Gastrocnemius medialis (tissue), 4 donors: Measurements from ENCODE around the gene SYNM. TPM values are rescaled to one million over a fixed set of nuclear protein-coding genes. Genes with fewer than 3 reads are reported as not detected.
"Not testable (repeated sequence)": the region's sequence is repeated elsewhere in the genome, so short reads cannot be mapped to it uniquely, and the experiment has no call there.

ENCODE experiments used
- ATAC-seq, 2 donors: fragments of 150-250 bp; one replicate each; pipeline ENCODE4 v1.9.1; 2016
- DNase-seq, 2 donors: peaks; one replicate each; pipeline ENCODE4 v3.0.0-alpha.2; 2019
- H3K27ac ChIP-seq, 4 donors: fragments of 200-600 bp; sonication (generic); 1 replicate in 1 of 4; 2 replicates in 3 of 4; pipeline ENCODE4 v1.5.1; 2016 to 2018; ENCODE audit warnings: mild to moderate bottlenecking in 2 of 4, moderate library complexity in 1 of 4
- H3K27me3 ChIP-seq, 3 donors: fragments of 200-600 bp; sonication (generic) in 2 of 3; 1 replicate in 1 of 3; 2 replicates in 2 of 3; pipeline versions ENCODE4 v1.5.1 to v1.6.0; 2016 to 2019; ENCODE audit warnings: mild to moderate bottlenecking in 1 of 3, moderate library complexity in 1 of 3
- H3K36me3 ChIP-seq, 2 donors: fragments of 200-600 bp; sonication (generic) in 1 of 2; one replicate each; pipeline ENCODE4 v1.5.1; 2017 to 2018
- H3K4me1 ChIP-seq, 2 donors: fragments of 200-600 bp; sonication (generic) in 1 of 2; one replicate each; pipeline ENCODE4 v1.5.1; 2016 to 2017; ENCODE audit warnings: mild to moderate bottlenecking in 2 of 2
- H3K4me3 ChIP-seq, 4 donors: fragments of 200-600 bp; sonication (generic) in 3 of 4; 1 replicate in 1 of 4; 2 replicates in 3 of 4; pipeline ENCODE4 v1.5.1; 2016 to 2019; ENCODE audit warnings: mild to moderate bottlenecking in 2 of 4
- H3K9me3 ChIP-seq, 3 donors: fragments of 200-600 bp; sonication (generic) in 2 of 3; 1 replicate in 1 of 3; 2 replicates in 2 of 3; pipeline ENCODE4 v1.5.1; 2016 to 2019
- POLR2A ChIP-seq, 2 donors: fragments of 450-650 bp; IDR thresholded peaks; one replicate each; pipeline ENCODE4 v1.6.1; 2017; ENCODE audit warnings: antibody characterized with exemption in 2 of 2, mild to moderate bottlenecking in 2 of 2, moderate library complexity in 2 of 2
- in situ Hi-C, 4 donors: fragments of 200-750 bp; cut with MboI; loops; one replicate each; pipeline versions ENCODE4 v1.15.0 to v1.8.0; 2017; ENCODE audit warnings: low sequenced_read_pairs in 4 of 4
- intact Hi-C: fragments of 100-400 bp; cut with DNase I; formaldehyde crosslinking; loops from one replicate; pipeline ENCODE4 v1.15.1; 2023; ENCODE audit warnings: low total_unique reads
- total RNA-seq, 4 donors: library from RNA; depleted of rRNA; stranded (reverse); fragments of >200 nt; gene quantifications; one replicate each; pipeline versions ENCODE4 v1.1.0 to v1.2.3, GENCODE V29; 2016
- TF ChIP-seq, protein P1 (sequence below), 5 experiments: fragments of 450-650 bp in 3 of 5; fragments of 200-600 bp in 2 of 5; sonication (generic) in 2 of 5; IDR thresholded peaks in 4 of 5; conservative IDR thresholded peaks in 1 of 5; 1 replicate in 4 of 5; 2 replicates in 1 of 5; pipeline ENCODE4 v1.5.1; 2016 to 2019; ENCODE audit warnings: antibody characterized with exemption in 5 of 5, mild to moderate bottlenecking in 3 of 5, moderate library complexity in 3 of 5

The SYNM gene
- total RNA-seq, 4 donors from 2014 or later = 200 to 308 (median 266) TPM

DNA sequence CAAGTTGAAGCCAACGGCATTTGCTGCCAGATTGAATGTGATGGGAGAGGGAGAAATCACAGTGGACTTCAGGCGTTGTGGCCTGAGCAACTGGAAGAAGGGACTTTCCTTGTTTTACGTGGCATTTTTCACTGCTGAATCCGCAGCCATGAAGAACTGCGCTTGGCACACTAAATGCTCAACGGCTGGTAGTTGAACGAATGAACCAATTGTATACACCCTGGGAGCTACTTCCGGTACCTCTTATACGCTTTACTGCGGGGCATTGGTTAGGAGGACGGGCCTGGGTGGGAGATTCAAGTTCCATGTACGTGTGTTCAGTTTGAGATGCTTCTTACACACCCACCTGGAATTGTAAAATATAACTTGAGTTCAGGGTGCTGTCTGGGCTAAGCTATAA, 5.2 kb downstream of the SYNM start:
- Histone ChIP-seq H3K27ac (peak overlapping the region; percentile 88 to 97 (median 94)), H3K9me3 (no peaks in the 10 kb centered on the region), H3K27me3 (no peaks in the 10 kb centered on the region), H3K36me3 (no peaks in the 10 kb centered on the region), H3K4me1 (peaks cover 82 to 85% of the 10 kb centered on the region in 2 donors), H3K4me3 (no peak overlapping the region)
- TF ChIP-seq, protein P1, sequence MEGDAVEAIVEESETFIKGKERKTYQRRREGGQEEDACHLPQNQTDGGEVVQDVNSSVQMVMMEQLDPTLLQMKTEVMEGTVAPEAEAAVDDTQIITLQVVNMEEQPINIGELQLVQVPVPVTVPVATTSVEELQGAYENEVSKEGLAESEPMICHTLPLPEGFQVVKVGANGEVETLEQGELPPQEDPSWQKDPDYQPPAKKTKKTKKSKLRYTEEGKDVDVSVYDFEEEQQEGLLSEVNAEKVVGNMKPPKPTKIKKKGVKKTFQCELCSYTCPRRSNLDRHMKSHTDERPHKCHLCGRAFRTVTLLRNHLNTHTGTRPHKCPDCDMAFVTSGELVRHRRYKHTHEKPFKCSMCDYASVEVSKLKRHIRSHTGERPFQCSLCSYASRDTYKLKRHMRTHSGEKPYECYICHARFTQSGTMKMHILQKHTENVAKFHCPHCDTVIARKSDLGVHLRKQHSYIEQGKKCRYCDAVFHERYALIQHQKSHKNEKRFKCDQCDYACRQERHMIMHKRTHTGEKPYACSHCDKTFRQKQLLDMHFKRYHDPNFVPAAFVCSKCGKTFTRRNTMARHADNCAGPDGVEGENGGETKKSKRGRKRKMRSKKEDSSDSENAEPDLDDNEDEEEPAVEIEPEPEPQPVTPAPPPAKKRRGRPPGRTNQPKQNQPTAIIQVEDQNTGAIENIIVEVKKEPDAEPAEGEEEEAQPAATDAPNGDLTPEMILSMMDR (IDR thresholded peaks at IDR 0.05 in 4 of 5, conservative IDR thresholded peaks at IDR 0.05 in 1 of 5) = no peak
- TF ChIP-seq POLR2A (IDR thresholded peaks at IDR 0.05) = no peak
- intact Hi-C loops = no loop called here
- ATAC-seq = no peak
- no peak for DNase-seq
- in situ Hi-C loops = loop anchor here in 2 of 4 donors (25.0 kb wide), 1 partner anchor 627 kb away; the partner anchor contains the start of gene LYSMD4 (in 2 of the 2)

DNA sequence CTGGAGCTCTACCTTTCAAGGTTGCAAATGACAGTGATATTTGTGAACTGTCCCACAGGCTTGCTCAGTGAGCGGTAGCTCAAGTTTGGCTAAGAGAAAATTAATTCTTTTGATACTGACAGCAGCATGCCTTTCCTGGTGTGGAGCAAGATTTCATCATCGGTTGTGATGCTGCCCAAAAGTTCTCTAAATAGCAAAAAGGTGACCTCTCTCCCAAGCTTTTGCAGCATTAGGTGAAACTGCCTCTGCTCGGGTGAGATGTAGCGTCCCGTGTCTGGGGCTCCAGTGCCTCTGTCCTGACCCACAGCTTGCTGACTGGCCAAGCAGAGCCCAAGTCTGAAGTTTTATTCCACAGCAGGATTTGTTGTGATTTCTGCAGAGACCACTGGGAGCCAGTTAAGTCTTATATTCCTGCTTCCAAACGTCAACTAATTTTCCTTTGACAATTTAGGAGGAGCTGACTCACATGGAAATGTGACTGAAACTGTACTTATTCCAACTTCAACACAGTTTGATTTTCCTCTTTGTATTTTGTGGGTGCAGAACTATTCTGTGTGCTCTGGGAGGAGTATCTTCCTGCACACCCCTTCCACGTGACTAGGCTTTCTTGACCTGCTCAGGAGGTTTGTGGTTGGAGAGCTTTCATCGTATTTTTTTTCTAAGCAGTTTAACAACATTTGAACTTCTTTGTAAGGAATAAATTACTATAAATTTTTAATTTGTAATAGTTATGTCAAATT, 5.9 kb downstream of the SYNM start:
- Histone ChIP-seq H3K9me3 (no peaks in the 10 kb centered on the region), H3K4me1 (peaks cover 89 to 90% of the 10 kb centered on the region in 2 donors), H3K36me3 (no peaks in the 10 kb centered on the region), H3K4me3 (no peak overlapping the region), H3K27me3 (no peaks in the 10 kb centered on the region), H3K27ac (peak overlapping the region; percentile 88 to 97 (median 94))
- DNase-seq (peak in 1 of 2 donors; percentile 40), ATAC-seq (no peak)
- intact Hi-C loops = no loop called here
- TF ChIP-seq, protein P1 (IDR thresholded peaks at IDR 0.05 in 4 of 5, conservative IDR thresholded peaks at IDR 0.05 in 1 of 5) = no peak
- no peak for TF ChIP-seq POLR2A (IDR thresholded peaks at IDR 0.05)
- in situ Hi-C loops = loop anchor here in 2 of 4 donors (25.0 kb wide), 1 partner anchor 627 kb away; the partner anchor contains the start of gene LYSMD4 (in 2 of the 2)

DNA sequence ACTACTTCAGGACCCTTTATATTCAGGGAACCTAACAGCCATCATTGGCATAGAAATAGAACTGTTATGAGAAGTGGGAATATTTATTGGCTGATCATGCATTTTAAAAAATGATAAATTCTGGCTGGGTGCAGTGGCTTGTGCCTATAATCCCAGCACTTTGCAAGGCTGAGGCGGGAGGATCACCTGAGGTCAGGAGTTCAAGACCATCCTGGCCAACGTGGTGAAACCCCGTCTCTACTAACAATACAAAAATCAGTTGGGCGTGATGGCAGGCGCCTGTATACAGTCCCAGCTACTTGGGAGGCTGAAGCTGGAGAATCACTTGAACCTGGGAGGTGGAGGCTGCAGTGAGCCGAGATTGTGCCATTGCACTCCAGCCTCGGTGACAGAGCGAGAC, 6.8 kb downstream of the SYNM start:
- H3K4me3 ChIP-seq, DNase-seq, H3K27me3 ChIP-seq, ATAC-seq, intact Hi-C loops, H3K9me3 ChIP-seq, H3K36me3 ChIP-seq: not testable (repeated sequence)
- H3K27ac ChIP-seq = peak overlapping the region; percentile 88 to 97 (median 94)
- peaks cover 93 to 97% of the 10 kb centered on the region in 2 donors for H3K4me1 ChIP-seq
- in situ Hi-C loops = loop anchor here in 2 of 4 donors (25.0 kb wide), 1 partner anchor 626 kb away; the partner anchor contains the start of gene LYSMD4 (in 2 of the 2)

DNA sequence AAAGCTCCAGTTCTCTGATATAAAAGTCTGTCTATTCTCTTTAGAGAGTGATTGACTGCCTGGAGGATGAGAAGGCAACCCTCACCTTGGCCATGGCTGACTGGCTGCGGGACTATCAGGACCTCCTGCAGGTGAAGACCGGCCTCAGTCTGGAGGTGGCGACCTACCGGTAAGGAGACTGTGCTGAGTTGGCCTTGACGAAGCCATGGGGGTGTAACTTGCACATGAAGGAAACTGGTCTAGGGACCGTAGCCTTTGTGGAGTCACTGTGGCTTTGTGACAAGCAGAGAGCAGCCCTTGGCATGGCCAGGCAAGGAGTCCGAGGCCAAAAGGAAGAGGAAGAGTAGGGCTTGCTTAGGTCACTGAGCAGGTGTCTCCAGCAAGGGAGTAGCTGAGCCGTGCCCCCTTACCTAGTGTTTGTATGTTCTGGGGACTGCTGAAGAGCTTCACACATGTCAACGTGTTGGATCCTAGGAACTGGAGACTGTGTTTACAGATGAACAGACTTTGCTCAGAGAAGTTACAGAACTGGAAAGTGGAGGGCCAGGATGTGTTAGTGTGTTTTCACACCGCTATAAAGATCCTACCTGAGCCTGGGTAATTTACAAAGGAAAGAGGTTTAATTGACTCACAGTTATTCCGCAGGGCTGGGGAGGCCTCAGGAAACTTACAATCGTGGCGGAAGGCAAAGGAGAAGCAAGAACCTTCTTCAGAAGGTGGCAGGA, 8.8 kb downstream of the SYNM start:
- peak overlapping the region; percentile 88 to 97 (median 94) for H3K27ac ChIP-seq
- H3K36me3 ChIP-seq = no peaks in the 10 kb centered on the region
- peaks cover 83 to 95% of the 10 kb centered on the region in 2 donors for H3K4me1 ChIP-seq
- TF ChIP-seq, protein P1 (IDR thresholded peaks at IDR 0.05 in 4 of 5, conservative IDR thresholded peaks at IDR 0.05 in 1 of 5) = no peak
- TF ChIP-seq POLR2A (IDR thresholded peaks at IDR 0.05) = peak in 1 of 2 donors; percentile 36
- peak in 1 of 2 donors; percentile 44 for DNase-seq
- intact Hi-C loops (no loop called here), in situ Hi-C loops (loop anchor here in 2 of 4 donors (25.0 kb wide), 1 partner anchor 624 kb away; the partner anchor contains the start of gene LYSMD4 (in 2 of the 2))
- no peaks in the 10 kb centered on the region for H3K27me3 ChIP-seq
- H3K4me3 ChIP-seq = no peak overlapping the region
- no peaks in the 10 kb centered on the region for H3K9me3 ChIP-seq
- peak in 1 of 2 donors; percentile 5 for ATAC-seq
